GM18520 (cell line): ENCODE data around the gene GOLGA6L2.

ENCODE experiments used
- ATAC-seq: cut with Tn5 transposase; IDR thresholded peaks from one replicate; pipeline ENCODE4 v1.9.1; 2021; ENCODE audit not compliant: unreplicated experiment

The GOLGA6L2 gene

GRCh38 chr15:23395030-23395692 lies 51.9 kb downstream of the GOLGA6L2 start:
- no peak for ATAC-seq
